ENCODE results near the gene STRN. TPM values are rescaled to one million over a fixed set of nuclear protein-coding genes. Genes with fewer than 3 reads are reported as not detected.
"Not testable (repeated sequence)": the region's sequence is repeated elsewhere in the genome, so short reads cannot be mapped to it uniquely, and the experiment has no call there.

STRN gene
- polyA plus RNA-seq, 3 donors, result 20.3 to 24.2 (median 20.7) TPM

DNA sequence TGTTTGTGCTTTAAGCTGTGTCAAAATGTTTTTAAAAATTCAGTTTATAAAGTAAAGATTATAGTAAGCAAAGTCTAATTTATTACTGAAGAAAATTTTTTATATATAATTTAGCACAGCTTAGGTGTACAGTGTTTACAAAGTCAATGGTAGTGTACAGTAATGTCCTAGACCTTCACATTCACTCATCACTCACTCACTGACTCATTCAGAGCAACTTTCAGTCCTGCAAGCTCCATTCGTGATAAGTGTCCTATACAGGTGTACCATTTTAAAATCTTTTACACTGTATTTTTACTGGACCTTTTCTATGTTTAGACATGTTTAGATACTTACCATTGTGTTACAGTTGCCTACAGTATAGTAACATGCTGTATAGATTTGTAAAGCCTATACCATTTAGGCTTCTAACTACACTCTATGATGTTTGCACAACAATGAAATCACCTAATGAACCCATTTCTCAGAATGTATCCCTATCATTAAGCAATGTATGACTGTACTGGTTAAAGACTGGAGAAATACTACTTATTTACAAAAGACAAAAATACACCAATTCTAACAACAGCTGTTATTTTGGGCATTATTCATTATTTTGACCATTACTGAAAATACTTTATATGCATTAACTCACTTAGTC is 95.1 kb downstream of the STRN start:
- DNase-seq (ENCODE audit: extremely low read depth in 1 of 11, low read depth in 9 of 11, low spot score in 4 of 11), result no peak

DNA sequence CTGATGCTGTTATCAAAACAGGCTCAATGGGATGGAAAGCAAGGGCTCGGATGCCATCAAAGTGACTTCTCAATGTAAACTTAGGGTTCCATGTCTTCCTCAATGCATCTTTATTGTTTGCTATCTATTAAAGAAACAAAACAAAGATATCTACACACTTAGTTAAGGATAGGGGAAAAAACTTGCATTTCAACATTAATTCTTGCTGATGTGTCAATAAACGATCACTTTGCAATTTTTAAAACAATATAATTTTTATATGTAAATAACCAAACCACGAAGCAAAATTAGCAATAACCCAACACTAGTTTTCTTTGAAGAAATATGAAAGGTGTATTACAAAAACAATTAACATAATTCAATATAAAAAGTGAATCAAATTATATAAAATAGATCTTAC is 96.7 kb downstream of the STRN start:
- DNase-seq (ENCODE audit: extremely low read depth in 1 of 11, low read depth in 9 of 11, low spot score in 4 of 11), result no peak

DNA sequence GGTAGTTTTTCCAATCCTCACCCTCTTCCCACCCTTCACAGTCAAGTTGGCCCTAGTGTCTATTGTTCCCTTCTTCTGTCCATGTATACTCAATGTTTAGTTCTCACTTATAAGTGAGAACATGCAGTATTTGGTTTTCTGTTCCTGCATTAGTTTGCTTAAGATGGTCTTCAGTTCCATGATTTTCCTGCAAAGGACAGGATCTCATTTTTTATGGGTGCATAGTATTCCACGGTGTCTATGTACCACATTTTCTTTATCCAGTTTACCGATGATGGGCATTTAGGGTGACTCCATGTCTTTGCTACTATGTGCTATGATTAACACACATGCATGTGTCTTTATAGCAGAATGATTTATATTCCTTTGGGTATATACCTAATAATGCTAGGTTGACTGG is 104.4 kb downstream of the STRN start:
- no peak for DNase-seq (ENCODE audit: extremely low read depth in 1 of 11, low read depth in 9 of 11, low spot score in 4 of 11)

DNA sequence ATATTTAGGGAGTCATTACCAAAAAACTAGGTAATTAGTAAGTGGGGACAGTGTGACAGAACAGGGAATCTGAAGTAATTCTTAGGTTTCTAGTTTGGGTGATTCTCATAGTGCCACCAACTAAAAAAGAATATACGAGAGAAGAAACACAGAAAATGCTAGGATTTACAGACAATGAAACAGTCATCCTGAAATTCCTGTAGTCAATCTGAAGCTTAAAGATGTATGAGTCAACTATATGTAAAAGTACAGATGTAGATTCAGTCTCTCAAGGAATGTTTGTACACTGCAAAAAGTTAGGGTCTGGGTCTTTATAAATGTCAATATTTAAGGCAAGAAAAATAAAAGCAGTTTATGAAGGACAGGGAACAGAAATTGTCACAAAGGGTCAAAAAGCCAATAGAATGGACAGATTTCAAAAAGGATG is 107.0 kb downstream of the STRN start:
- no peak for DNase-seq (ENCODE audit: extremely low read depth in 1 of 11, low read depth in 9 of 11, low spot score in 4 of 11)

DNA sequence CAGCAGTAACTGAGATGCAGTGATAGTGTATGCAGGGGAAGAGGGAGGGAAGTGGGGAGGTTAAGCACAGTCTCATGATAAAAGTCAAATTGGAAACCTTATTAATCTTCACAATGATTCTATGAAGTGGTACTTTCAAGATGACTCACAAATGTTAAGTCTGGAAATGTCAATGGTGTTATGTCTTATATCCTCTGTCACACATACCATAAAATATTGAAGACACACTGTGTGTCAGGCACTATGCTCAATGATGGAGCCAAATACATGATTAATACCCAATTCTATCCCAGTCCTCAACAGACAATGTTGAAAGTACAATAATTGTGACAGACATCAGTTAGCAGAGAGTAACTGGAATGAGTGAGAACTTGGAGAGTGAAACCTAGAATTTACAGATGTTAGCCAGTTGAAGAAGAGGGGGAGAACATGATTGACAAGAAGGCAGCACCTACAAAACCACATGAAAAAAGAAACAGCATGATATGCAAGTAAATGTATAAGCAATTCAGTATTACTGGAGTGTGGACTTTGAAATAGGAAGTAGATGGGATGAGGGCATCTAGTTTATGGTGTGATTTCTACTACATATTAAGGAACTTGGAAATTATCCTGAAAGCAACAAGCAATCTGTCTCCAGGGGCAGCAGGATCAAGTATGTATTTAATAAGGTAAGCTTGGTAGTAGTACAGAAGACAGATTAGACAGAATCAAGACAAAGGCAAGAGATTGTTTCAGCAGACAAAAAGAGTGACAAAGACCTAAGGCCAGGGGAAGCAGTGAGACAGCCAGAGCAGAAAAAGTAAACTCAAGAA is 107.6 kb downstream of the STRN start:
- DNase-seq (ENCODE audit: extremely low read depth in 1 of 11, low read depth in 9 of 11, low spot score in 4 of 11), result no peak

DNA sequence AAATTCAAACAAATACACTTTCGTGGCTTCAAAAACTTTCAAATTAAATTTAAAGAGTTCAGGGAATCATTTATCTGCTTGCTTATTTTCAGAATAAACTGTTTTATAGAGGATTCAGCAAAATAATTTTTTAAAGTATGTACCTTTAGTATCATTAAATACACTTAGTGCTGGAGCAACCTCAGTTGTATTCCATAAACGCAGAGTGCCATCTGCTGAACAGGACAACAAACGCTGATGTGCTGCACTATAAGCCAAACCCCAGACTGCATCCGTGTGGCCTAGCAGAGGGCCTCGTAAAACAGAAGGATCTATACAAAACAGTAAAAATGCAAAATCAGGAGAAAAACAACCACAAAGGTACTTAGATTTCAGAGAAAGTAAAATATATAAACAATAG is 108.6 kb downstream of the STRN start:
- DNase-seq (ENCODE audit: extremely low read depth in 1 of 11, low read depth in 9 of 11, low spot score in 4 of 11), result no peak

DNA sequence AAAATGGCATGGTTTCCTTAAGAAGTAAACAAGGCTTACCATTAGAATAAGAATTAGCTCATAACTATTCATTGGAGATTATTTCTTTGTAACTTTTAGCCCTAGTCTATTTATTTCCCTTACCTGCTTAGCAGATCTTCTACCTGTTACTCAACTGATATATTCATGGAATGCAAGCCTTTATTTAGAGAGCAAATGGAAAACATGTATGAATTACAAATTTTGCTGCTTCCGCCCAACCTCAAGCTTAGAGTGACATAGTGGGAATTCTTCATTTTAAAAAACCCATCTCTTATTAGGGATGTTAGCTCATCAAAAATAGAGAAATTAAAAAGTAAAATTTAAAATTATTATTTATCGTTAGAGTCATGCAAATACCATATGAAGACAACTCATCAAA is 110.9 kb downstream of the STRN start:
- no peak for DNase-seq (ENCODE audit: extremely low read depth in 1 of 11, low read depth in 9 of 11, low spot score in 4 of 11)

DNA sequence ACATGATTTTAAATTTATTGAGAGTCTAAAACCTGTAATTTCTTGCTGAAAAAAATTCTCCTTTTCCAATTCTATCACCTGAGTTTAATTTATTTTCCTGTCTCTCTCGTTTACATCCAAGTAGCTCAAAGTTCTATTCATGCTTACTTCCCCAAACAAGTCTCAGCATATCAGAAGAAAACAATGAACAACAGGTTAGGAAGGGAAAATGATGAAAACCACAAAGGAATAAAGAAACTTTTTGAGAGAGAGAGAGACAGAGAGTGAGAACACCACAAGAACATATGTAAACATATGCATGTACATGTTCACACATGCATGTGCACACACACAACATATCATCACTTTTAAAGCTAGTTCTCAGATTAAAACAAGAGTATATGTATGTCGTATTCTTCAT is 112.1 kb downstream of the STRN start:
- no peak for DNase-seq (ENCODE audit: extremely low read depth in 1 of 11, low read depth in 9 of 11, low spot score in 4 of 11)

DNA sequence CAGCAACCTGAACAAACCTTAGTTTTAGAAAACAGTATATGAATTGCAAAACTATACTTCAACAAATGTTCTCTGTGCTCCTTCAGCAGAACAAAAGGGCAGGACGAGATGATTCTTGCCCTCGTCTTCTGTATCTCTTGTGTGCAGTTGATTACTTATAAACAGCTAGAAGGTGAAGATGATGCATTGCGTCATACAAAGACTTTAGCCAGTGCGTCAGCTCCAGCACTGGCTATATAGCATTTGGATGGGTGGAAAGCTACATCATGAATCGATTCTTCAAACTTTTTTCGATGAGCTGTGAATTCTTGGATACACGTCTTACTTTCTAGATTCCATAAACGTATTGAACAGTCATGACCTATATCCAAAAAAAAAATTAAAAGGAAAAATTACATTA is 117.1 kb downstream of the STRN start:
- DNase-seq (ENCODE audit: extremely low read depth in 1 of 11, low read depth in 9 of 11, low spot score in 4 of 11), result no peak

DNA sequence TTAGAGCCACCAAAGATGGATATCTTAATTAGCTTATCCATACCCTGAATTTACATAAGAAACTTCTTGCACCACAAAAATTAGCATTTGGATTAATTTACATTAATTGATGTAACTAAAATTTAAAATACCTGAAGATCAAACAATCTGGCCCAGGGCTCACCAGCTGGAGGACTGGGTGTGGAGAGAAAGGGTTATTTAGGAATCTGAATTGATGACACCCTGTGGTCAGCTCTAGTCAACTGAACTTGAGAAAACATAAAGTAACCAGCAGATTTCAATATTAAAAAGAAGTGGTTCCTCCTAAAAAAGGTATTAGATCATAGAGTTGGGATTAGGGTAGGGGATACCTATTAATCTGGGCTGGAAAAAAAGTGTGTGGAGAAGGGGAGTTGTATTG is 122.5 kb downstream of the STRN start:
- no peak for DNase-seq (ENCODE audit: extremely low read depth in 1 of 11, low read depth in 9 of 11, low spot score in 4 of 11)

DNA sequence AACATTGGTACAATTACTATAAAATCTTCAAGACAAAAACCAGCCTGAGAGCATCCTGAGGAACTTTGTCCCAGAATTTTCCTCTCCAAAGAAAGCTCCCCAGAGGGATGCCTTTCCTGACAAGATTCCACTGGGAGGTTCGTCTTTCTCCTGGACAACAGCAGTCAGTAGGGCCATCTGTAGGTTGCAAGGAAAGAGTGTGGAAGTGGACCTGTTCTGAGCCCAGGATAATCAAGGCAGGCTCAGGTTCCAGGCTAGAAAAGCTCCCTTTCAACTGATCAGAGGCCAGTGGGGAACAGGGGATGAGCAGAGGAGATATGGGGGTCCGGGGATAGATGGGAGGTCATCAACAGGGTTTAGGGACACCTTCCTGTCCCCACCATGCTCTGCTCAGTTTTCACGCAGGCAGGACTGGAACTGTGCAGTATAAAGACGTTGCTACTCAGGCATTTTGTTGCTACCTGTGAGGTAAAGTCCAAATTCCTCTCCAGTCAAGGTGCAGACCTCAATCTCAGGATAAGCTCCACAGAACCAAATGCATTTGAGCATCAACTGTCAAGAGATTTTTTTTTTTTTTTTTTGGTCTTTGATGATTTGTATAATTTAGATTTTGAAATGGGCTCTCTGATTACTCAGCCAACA is 126.2 kb downstream of the STRN start:
- DNase-seq (ENCODE audit: extremely low read depth in 1 of 11, low read depth in 9 of 11, low spot score in 4 of 11), result no peak

DNA sequence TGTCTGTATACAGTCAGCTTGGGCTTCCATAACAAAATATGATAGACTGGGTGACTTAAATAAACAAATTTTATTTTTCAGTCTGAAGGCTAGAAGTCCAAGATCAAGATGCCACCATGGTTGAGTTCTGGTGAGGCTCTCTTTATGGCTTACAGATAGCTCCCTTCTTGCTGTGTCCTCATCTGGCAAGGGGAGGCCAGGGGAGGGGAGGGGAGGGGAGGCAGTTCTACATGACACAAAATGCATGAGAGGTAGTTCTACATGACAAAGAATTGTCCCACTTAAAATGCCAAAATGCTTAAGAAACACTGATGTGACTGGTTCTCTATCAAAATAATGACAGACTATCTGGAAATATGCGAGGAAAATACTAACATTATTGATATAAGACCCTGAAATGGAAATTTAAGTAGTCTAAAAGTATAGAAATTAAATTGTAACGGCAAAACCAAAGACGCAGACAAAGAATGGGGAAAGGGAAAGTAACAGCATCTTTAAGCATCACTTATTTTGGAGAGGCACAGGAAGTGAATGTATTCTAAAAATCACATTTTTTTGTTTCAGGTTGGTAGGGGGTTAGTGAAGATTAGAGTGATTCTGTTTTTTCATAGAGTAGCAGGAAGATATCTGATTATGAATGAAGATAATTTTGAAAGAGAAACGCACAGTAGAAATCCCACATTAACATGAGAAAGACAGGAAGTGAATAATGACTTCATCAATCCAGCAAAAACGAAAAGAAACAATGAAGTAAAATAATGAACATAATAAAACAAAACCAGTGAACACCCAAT is 131.4 kb downstream of the STRN start:
- DNase-seq (ENCODE audit: extremely low read depth in 1 of 11, low read depth in 9 of 11, low spot score in 4 of 11), result no peak

DNA sequence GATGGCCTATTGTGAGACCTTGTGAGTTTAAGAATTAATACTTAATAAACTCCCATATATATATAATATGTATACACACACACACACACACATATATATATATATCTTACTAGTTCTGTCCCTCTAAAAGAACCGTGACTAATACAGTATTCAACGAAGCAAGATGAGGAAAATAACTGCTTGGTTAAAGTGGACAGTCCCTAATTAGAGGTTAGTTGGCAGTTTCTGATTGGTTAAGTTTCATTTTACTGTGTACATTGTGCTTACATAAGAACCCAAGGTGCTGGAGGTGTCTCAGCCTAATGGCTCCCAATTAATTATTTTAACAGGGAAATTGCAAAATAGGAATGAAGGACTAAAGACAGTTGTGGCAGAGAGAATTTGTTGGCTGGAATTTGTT is 132.1 kb downstream of the STRN start:
- DNase-seq (ENCODE audit: extremely low read depth in 1 of 11, low read depth in 9 of 11, low spot score in 4 of 11), result no peak

DNA sequence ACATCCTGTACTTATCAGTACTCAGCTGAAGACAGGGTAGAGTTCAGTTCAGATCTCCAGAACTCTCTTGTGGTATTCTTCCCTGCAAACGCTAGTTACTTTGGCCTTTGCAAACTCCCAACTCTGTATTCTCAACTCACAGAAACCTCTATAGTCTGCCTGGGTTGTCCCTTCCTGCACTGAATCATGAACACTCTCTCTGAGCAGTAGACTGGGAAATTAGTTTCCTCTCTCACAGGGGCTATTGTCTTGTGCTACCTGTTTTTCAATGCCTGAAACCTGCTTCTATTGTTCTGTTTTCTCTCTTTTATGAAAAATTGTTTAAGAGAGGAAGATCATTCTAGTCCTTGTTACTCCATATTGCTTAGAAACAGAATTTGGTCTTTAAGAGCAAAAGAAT is 135.2 kb downstream of the STRN start:
- no peak for DNase-seq (ENCODE audit: extremely low read depth in 1 of 11, low read depth in 9 of 11, low spot score in 4 of 11)

DNA sequence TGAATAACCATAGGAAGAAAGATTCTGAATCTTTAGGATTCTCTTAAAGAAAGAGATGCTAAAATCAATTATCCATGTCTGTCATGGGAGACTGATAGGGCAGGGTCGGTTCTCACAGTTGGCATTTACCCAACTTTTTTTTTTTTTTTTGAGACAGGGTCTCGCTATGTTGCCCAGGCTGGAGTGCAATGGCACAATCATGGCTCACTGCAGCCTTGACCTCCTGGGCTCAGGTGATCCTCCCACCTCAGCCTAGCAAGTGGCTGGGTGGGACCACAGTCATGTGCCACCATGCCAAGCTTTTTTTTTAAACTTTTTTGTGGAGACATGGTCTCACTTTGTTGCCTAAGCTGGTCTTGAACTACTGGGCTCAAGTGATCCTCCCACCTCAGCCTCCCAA is 141.7 kb downstream of the STRN start:
- DNase-seq (ENCODE audit: extremely low read depth in 1 of 11, low read depth in 9 of 11, low spot score in 4 of 11), result not testable (repeated sequence)

DNA sequence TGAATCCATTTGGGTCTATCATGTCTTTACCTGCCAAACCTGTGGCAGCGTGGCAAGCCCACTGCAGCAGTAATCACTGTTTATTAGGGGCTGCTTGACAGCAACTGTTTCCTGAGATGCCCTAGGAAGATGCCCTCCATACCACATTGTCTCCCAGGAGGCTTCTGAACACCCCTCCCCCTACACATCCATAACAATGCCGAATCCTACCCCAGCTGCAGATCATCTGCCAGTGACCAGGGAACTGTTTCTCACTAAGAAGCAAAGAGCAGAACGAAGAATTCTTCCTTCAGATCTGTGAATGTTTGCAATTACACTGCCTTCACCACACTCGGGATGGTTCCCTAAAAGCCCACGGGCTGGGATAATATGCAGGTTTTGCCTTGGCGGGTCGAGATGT is 142.1 kb downstream of the STRN start:
- no peak for DNase-seq (ENCODE audit: extremely low read depth in 1 of 11, low read depth in 9 of 11, low spot score in 4 of 11)

DNA sequence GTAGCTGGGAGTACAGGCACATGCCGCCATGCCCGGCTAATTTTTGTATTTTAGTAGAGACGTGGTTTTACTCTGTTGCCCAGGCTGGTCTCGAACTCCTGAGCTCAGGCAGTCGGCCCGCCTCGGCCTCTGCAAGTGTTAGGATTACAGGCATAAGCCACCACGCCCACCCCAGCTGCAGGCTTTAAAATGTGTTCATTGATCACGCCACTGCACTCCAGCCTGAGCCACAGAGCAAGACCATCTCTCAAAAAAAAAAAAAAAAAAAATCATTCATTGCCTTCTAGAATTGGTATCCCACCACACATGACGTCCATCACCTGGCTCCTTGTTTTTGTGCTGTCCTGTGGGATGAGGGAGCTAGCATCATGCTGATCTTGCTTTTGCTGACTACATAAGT is 142.5 kb downstream of the STRN start:
- no peak for DNase-seq (ENCODE audit: extremely low read depth in 1 of 11, low read depth in 9 of 11, low spot score in 4 of 11)

DNA sequence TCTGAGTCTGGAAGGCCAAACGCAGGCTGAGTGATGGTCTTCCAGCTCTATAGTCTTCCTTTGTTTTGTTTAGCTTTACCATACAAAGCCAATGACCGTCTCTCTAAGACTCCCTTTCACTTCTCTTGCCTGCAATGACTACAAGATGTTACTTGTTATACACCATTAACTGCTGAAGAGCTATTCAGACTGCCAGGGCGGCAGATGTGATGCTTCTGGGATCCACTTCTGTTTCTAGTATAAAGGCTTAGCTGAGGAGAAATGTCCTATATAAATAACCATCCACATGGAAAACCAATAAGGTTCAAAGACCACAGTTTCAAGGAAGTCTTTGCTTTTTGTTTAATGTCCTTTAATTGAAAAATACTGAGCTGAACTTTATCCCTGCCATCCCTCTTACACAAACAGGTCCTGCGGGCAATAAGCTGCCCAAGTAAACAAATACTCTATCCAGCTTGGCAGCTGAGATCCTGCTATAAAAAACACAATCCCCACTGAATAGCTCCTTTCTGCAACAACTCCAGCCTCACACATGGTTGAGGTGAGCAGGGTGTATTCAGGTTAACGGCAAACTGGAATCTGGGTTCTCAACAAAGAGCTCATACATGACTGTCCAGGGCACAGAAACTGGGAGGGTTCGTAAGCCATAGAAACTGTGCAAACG is 145.3 kb downstream of the STRN start:
- DNase-seq (ENCODE audit: extremely low read depth in 1 of 11, low read depth in 9 of 11, low spot score in 4 of 11), result no peak

DNA sequence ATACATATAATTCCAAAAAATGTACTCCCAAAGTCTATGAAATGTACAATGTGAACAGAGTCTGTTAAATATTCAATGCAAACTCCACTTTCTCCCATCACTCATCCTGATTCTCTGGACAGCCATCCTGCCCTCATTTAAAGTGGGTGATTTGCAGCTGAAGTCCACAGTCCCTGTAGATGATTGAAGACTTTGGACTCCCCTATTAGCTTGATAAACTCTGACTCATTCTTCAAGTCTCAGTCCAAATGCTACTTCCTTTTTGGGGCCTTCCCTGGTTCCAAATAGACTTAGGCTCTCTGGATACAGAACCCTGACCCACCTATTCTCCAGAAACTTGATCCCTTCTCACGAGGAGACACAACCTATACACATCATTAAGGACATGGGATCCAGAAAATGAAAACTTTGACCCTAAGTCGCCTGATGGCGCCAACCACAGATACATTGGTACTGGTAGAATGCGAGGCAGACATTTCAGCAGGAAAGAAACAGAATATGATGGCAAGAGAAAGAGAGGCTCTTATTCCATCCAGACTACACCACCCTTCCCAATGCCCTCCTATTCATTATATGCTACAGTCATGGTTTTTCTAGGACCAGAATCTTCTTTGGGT is 147.1 kb downstream of the STRN start:
- no peak for DNase-seq (ENCODE audit: extremely low read depth in 1 of 11, low read depth in 9 of 11, low spot score in 4 of 11)
